GM12878 (cell line): ENCODE results near the gene DUSP22. TPM values are rescaled to one million over a fixed set of nuclear protein-coding genes. Genes with fewer than 3 reads are reported as not detected.

Experiments
- ATAC-seq: fragments of 200-7000 bp; cut with Tn5 transposase; 3 replicates; pipeline ENCODE4 v1.9.1; 2020; ENCODE audit warnings: mild to moderate bottlenecking, moderate library complexity
- BruUV-seq: library from RNA; stranded (reverse); fragments of 400-500 nt; replicated peaks from 2 replicates; lab custom pipeline; 2021; lab: Mats Ljungman, UMichigan
- CTCF ChIA-PET: fragments of 300-600 bp; sonication (Branson Sonifier 250); formaldehyde crosslinking; extraction: SDS; loops from one replicate; lab custom pipeline; 2021; ENCODE audit warnings: inconsistent platforms; lab: Yijun Ruan, JAX
- POLR2A ChIA-PET: fragments of 350-600 bp; formaldehyde crosslinking; extraction: SDS; loops from one replicate; lab custom pipeline; 2021; ENCODE audit warnings: inconsistent platforms; lab: Charles Lee
- RAD21 ChIA-PET: fragments of 300-600 bp; sonication (Branson Sonifier 250); formaldehyde crosslinking; loops from one replicate; lab custom pipeline; 2023; ENCODE audit warnings: antibody characterized with exemption; ENCODE audit not compliant: unreplicated experiment; lab: Charles Lee
- SMC1A ChIA-PET: fragments of 300-600 bp; sonication (Branson Sonifier 250); formaldehyde crosslinking; loops from one replicate; lab custom pipeline; 2023; ENCODE audit not compliant: unreplicated experiment, uncharacterized antibody; lab: Charles Lee
- DNase-seq: peaks from one replicate; pipeline ENCODE4 v3.0.0-alpha.2; 2011; ENCODE audit warnings: low read depth, low spot score
- FAIRE-seq: peaks from 3 replicates; lab custom pipeline; 2011; peaks lifted over from hg19 to GRCh38; lab: Jason Lieb, UNC
- H2AFZ ChIP-seq: 2 replicates; pipeline ENCODE4 v1.6.0; 2011; ENCODE audit warnings: low read depth, low read length, control low read depth; ENCODE audit not compliant: control insufficient read depth
- H3K27ac ChIP-seq: 2 replicates; pipeline ENCODE4 v1.5.1; 2011; ENCODE audit warnings: control low read depth; ENCODE audit not compliant: control insufficient read depth, insufficient read depth
- H3K27me3 ChIP-seq, 2 experiments: replicated peaks in 1 of 2; 2 replicates each; pipeline versions ENCODE4 v1.6.0 to v1.6.1; 2011; ENCODE audit warnings: low read length in 1 of 2; ENCODE audit not compliant: control insufficient read depth in 2 of 2, insufficient read depth in 2 of 2
- H3K36me3 ChIP-seq, 2 experiments: 2 replicates each; pipeline ENCODE4 v1.5.1; 2011; ENCODE audit warnings: low read length in 1 of 2; ENCODE audit not compliant: control insufficient read depth in 2 of 2, insufficient read depth in 2 of 2
- H3K4me1 ChIP-seq: 2 replicates; pipeline ENCODE4 v1.6.1; 2011; ENCODE audit warnings: mild to moderate bottlenecking, low read length, moderate library complexity, mixed read lengths; ENCODE audit not compliant: control insufficient read depth, insufficient read depth
- H3K4me2 ChIP-seq: 2 replicates; pipeline ENCODE4 v1.6.0; 2011; ENCODE audit warnings: control low read depth; ENCODE audit not compliant: control insufficient read depth, insufficient read depth
- H3K4me3 ChIP-seq: fragments of 200-600 bp; sonication (generic); 2 replicates; pipeline ENCODE4 v1.5.1; 2016
- H3K79me2 ChIP-seq: 2 replicates; pipeline ENCODE4 v1.6.0; 2011; ENCODE audit warnings: low read length; ENCODE audit not compliant: control insufficient read depth, insufficient read depth
- H3K9ac ChIP-seq: 2 replicates; pipeline ENCODE4 v1.8.0; 2011; ENCODE audit warnings: low read length, control low read depth, mixed read lengths; ENCODE audit not compliant: control insufficient read depth, insufficient read depth
- H3K9me3 ChIP-seq: replicated peaks from 3 replicates; pipeline ENCODE4 v1.5.1; 2011; ENCODE audit warnings: mild to moderate bottlenecking, low read length; ENCODE audit not compliant: control insufficient read depth, insufficient read depth
- H4K20me1 ChIP-seq: 2 replicates; pipeline ENCODE4 v1.6.0; 2011; ENCODE audit not compliant: control insufficient read depth, insufficient read depth
- ATF7 ChIP-seq: fragments of 450-650 bp; IDR thresholded peaks from 2 replicates; pipeline ENCODE4 v1.6.1; 2016; ENCODE audit warnings: low read depth, mild to moderate bottlenecking
- IKZF2 ChIP-seq, 2 experiments: fragments of 450-650 bp; IDR thresholded peaks; 2 replicates each; pipeline ENCODE4 v1.6.1; 2017; ENCODE audit warnings: mild to moderate bottlenecking in 2 of 2, moderate library complexity in 2 of 2
- KAT2A ChIP-seq: conservative IDR thresholded peaks from 2 replicates; pipeline ENCODE4 v1.6.1; 2011; ENCODE audit warnings: low read depth, low read length; ENCODE audit not compliant: control insufficient read depth
- KLF5 ChIP-seq: fragments of 450-650 bp; IDR thresholded peaks from 2 replicates; pipeline ENCODE4 v1.6.1; 2014; ENCODE audit warnings: mild to moderate bottlenecking; ENCODE audit not compliant: partially characterized antibody
- MEF2B ChIP-seq: fragments of 450-650 bp; IDR thresholded peaks from 2 replicates; pipeline ENCODE4 v1.6.1; 2018; ENCODE audit warnings: mild to moderate bottlenecking, moderate library complexity; ENCODE audit not compliant: partially characterized antibody, poor library complexity, severe bottlenecking
- MTA2 ChIP-seq: fragments of 450-650 bp; IDR thresholded peaks from 2 replicates; pipeline ENCODE4 v1.6.1; 2016; ENCODE audit warnings: low read depth, mild to moderate bottlenecking, moderate library complexity
- MXI1 ChIP-seq: fragments of 150-350 bp; IDR thresholded peaks from 2 replicates; pipeline ENCODE4 v1.6.1; 2011; ENCODE audit warnings: low read depth, mild to moderate bottlenecking, inconsistent platforms, low read length, improper control_type of control experiment
- NFIC ChIP-seq: IDR thresholded peaks from 2 replicates; pipeline ENCODE4 v1.6.1; 2012; ENCODE audit warnings: low read depth, mild to moderate bottlenecking, inconsistent platforms, low read length, moderate library complexity
- SMARCA5 ChIP-seq: fragments of 450-650 bp; IDR thresholded peaks from 2 replicates; pipeline ENCODE4 v1.6.1; 2017; ENCODE audit warnings: mild to moderate bottlenecking
- SREBF1 ChIP-seq: IDR thresholded peaks from 2 replicates; pipeline ENCODE4 v1.6.1; 2012; ENCODE audit warnings: mild to moderate bottlenecking, low read length
- WRNIP1 ChIP-seq: IDR thresholded peaks from 2 replicates; pipeline ENCODE4 v1.6.1; 2011; ENCODE audit warnings: low read depth, low read length, improper control_type of control experiment, borderline replicate concordance
- YBX1 ChIP-seq: fragments of 450-650 bp; IDR thresholded peaks from 2 replicates; pipeline ENCODE4 v1.6.1; 2016; ENCODE audit warnings: antibody characterized with exemption
- ZNF207 ChIP-seq: fragments of 450-650 bp; IDR thresholded peaks from 2 replicates; pipeline ENCODE4 v1.6.1; 2014; ENCODE audit warnings: antibody characterized with exemption, mild to moderate bottlenecking, borderline replicate concordance
- ZSCAN29 ChIP-seq: fragments of 450-650 bp; IDR thresholded peaks from 2 replicates; pipeline ENCODE4 v1.6.1; 2017; ENCODE audit warnings: mild to moderate bottlenecking, moderate library complexity
- WGBS: methylation state at CpG from one replicate; pipeline ENCODE4 v1.1.6; 2016; ENCODE audit warnings: low lambda C conversion rate; ENCODE audit not compliant: insufficient replicate concordance, insufficient coverage; ENCODE audit errors: missing lambda C conversion rate; 5-methylcytosine and 5-hydroxymethylcytosine counted together
- in situ Hi-C: fragments of 300-500 bp; cut with MboI; formaldehyde crosslinking; loops from 9 replicates; pipeline ENCODE4 v1.14.3; 2018; ENCODE audit warnings: mixed read lengths
- intact Hi-C: fragments of 100-400 bp; cut with micrococcal nuclease; formaldehyde crosslinking; loops from one replicate; pipeline ENCODE4 v1.14.2; 2022; ENCODE audit not compliant: unreplicated experiment
- polyA plus RNA-seq, 11 experiments: library from polyadenylated mRNA; depleted of rRNA in 4 of 11; unstranded in 6 of 11; stranded (reverse) in 5 of 11; fragments of >200 nt; fragmentation: Nextera tagmentation in 4 of 11; fragmentation: Illumina TruSeq in 1 of 11; extraction: Ambion mirVana in 4 of 11; extraction: Trizol in 1 of 11; gene quantifications; 1 replicate in 1 of 11; 2 replicates in 10 of 11; pipeline versions ENCODE4 v1.2.1 to v1.2.3, GENCODE V29; 2011 to 2016; ENCODE audit warnings: inconsistent platforms in 2 of 11, missing spikeins in 2 of 11, low read depth in 1 of 11
- total RNA-seq, 4 experiments: library from RNA; depleted of rRNA in 3 of 4; stranded (reverse); fragments of >200 nt in 3 of 4; fragmentation: Illumina TruSeq in 1 of 4; extraction: Trizol in 1 of 4; gene quantifications; 2 replicates each; pipeline versions ENCODE4 v1.2.1 to v1.2.3, GENCODE V29; 2013 to 2021
- TF ChIP-seq, protein P1 (sequence below): fragments of 450-650 bp; IDR thresholded peaks from 2 replicates; pipeline ENCODE4 v1.6.1; 2016; ENCODE audit warnings: mild to moderate bottlenecking
- TF ChIP-seq, protein P2 (sequence below): fragments of 450-650 bp; IDR thresholded peaks from 2 replicates; pipeline ENCODE4 v1.6.1; 2017; ENCODE audit warnings: mild to moderate bottlenecking, moderate library complexity
- TF ChIP-seq, protein P3 (sequence below): fragments of 450-650 bp; IDR thresholded peaks from 2 replicates; pipeline ENCODE4 v1.6.1; 2017; ENCODE audit warnings: mild to moderate bottlenecking

The DUSP22 gene
- total and polyA plus RNA-seq, 10 of the 15 experiments (the other 5 are each of a cell fraction or from before 2014, with no cell fraction given): 78.9 to 156 (median 107) TPM

DNA sequence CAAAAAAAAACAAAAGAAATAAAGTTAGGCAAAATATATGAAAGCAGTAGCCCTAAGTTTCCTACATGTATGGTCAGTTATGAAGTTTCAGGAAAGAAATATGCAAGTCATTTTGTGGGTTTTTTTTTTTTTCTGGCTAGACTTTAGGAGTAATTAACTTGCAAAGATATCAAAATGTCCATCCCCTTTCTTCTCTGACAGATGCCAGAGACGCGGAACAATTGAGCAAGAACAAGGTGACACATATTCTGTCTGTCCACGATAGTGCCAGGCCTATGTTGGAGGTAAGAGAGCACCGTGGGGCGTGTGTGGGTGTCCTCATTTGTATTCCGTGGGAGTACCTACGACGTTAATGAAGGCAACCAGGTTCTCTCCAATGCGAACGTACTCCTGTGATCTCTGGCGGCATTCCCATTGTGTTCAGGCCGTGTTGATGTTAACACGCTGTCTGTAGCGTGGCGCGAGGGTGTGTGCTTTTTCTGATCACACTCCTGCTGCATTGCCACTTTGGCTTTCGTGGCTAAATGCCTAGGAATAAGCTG, 19.5 kb downstream of the DUSP22 start:
- H3K27ac ChIP-seq: peak overlapping the region; percentile 65
- no peaks in the 10 kb centered on the region for H3K9me3 ChIP-seq
- ATAC-seq: no peak
- H3K36me3 ChIP-seq: peaks cover 15 to 32% of the 10 kb centered on the region in 2 experiments
- ChIA-PET POLR2A (interaction anchor here (1.6 to 13.8 kb wide), 7 partner anchors 11 to 95 kb away, joined by 6 to 165 read pairs (median 53); no protein-coding TSS in a partner anchor), CTCF (interaction anchor here (1.0 to 8.6 kb wide), 7 partner anchors 11 to 30 kb away, joined by 4 to 77 read pairs (median 11); partner anchors contain the start of gene DUSP22), RAD21 (interaction anchor here (0.6 to 13.0 kb wide), 16 partner anchors 9 to 124 kb away, joined by 3 to 256 read pairs (median 6); partner anchors contain the start of genes DUSP22 and IRF4), SMC1A (interaction anchor here (0.8 to 14.6 kb wide), 17 partner anchors 9 to 121 kb away, joined by 3 to 707 read pairs (median 14); partner anchors contain the start of gene DUSP22)
- in situ Hi-C loops (no loop called here), intact Hi-C loops (no loop called here)
- no peaks in the 10 kb centered on the region for H3K27me3 ChIP-seq
- H3K4me3 ChIP-seq: no peak overlapping the region
- BruUV-seq: no TSS peak
- no peak overlapping the region for H3K4me2 ChIP-seq
- 88% methylated on average over 17 of the region's 17 CpGs for WGBS
- no peak for FAIRE-seq
- H3K9ac ChIP-seq: no peak overlapping the region
- no peak for DNase-seq
- no peak overlapping the region for H2AFZ ChIP-seq
- H4K20me1 ChIP-seq: no peaks in the 10 kb centered on the region
- H3K4me1 ChIP-seq: peaks cover 93% of the 10 kb centered on the region
- H3K79me2 ChIP-seq: peaks cover 80% of the 10 kb centered on the region
- TF ChIP-seq, protein P1, sequence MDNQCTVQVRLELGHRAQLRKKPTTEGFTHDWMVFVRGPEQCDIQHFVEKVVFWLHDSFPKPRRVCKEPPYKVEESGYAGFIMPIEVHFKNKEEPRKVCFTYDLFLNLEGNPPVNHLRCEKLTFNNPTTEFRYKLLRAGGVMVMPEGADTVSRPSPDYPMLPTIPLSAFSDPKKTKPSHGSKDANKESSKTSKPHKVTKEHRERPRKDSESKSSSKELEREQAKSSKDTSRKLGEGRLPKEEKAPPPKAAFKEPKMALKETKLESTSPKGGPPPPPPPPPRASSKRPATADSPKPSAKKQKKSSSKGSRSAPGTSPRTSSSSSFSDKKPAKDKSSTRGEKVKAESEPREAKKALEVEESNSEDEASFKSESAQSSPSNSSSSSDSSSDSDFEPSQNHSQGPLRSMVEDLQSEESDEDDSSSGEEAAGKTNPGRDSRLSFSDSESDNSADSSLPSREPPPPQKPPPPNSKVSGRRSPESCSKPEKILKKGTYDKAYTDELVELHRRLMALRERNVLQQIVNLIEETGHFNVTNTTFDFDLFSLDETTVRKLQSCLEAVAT: peak; percentile 22; the same call in 1 of the 2 replicates
- TF ChIP-seq KAT2A (no peak), NFIC (no peak), WRNIP1 (0 out of 2 replicates have a peak, but pooled peaks have one; percentile 18), IKZF2 (IDR thresholded peaks at IDR 0.05) (no peak), SREBF1 (no peak), ZNF207 (no peak), MEF2B (no peak), YBX1 (no peak), ZSCAN29 (no peak), MTA2 (0 out of 2 replicates have a peak, but pooled peaks have one; percentile 14), MXI1 (0 out of 2 replicates have a peak, but pooled peaks have one; percentile 18), SMARCA5 (0 out of 2 replicates have a peak, but pooled peaks have one; percentile 27), KLF5 (no peak), ATF7 (no peak)
- TF ChIP-seq, protein P2, sequence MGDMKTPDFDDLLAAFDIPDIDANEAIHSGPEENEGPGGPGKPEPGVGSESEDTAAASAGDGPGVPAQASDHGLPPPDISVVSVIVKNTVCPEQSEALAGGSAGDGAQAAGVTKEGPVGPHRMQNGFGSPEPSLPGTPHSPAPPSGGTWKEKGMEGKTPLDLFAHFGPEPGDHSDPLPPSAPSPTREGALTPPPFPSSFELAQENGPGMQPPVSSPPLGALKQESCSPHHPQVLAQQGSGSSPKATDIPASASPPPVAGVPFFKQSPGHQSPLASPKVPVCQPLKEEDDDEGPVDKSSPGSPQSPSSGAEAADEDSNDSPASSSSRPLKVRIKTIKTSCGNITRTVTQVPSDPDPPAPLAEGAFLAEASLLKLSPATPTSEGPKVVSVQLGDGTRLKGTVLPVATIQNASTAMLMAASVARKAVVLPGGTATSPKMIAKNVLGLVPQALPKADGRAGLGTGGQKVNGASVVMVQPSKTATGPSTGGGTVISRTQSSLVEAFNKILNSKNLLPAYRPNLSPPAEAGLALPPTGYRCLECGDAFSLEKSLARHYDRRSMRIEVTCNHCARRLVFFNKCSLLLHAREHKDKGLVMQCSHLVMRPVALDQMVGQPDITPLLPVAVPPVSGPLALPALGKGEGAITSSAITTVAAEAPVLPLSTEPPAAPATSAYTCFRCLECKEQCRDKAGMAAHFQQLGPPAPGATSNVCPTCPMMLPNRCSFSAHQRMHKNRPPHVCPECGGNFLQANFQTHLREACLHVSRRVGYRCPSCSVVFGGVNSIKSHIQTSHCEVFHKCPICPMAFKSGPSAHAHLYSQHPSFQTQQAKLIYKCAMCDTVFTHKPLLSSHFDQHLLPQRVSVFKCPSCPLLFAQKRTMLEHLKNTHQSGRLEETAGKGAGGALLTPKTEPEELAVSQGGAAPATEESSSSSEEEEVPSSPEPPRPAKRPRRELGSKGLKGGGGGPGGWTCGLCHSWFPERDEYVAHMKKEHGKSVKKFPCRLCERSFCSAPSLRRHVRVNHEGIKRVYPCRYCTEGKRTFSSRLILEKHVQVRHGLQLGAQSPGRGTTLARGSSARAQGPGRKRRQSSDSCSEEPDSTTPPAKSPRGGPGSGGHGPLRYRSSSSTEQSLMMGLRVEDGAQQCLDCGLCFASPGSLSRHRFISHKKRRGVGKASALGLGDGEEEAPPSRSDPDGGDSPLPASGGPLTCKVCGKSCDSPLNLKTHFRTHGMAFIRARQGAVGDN: peak; percentile 17; the same call in 1 of the 2 replicates
- TF ChIP-seq, protein P3, sequence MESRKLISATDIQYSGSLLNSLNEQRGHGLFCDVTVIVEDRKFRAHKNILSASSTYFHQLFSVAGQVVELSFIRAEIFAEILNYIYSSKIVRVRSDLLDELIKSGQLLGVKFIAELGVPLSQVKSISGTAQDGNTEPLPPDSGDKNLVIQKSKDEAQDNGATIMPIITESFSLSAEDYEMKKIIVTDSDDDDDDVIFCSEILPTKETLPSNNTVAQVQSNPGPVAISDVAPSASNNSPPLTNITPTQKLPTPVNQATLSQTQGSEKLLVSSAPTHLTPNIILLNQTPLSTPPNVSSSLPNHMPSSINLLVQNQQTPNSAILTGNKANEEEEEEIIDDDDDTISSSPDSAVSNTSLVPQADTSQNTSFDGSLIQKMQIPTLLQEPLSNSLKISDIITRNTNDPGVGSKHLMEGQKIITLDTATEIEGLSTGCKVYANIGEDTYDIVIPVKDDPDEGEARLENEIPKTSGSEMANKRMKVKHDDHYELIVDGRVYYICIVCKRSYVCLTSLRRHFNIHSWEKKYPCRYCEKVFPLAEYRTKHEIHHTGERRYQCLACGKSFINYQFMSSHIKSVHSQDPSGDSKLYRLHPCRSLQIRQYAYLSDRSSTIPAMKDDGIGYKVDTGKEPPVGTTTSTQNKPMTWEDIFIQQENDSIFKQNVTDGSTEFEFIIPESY: peak; percentile 75
